Stimulated activated CD8-positive, alpha-beta memory T cell treated with anti-CD3 and anti-CD28 coated beads, Interleukin-7, amount 100 ng/mL, for 24 hours (primary cell): ENCODE measurements around the gene BPIFB2.

ENCODE experiments used
- DNase-seq: peaks from one replicate; pipeline ENCODE4 v3.0.0-alpha.2; 2020; ENCODE audit warnings: low read depth

The BPIFB2 gene

DNA sequence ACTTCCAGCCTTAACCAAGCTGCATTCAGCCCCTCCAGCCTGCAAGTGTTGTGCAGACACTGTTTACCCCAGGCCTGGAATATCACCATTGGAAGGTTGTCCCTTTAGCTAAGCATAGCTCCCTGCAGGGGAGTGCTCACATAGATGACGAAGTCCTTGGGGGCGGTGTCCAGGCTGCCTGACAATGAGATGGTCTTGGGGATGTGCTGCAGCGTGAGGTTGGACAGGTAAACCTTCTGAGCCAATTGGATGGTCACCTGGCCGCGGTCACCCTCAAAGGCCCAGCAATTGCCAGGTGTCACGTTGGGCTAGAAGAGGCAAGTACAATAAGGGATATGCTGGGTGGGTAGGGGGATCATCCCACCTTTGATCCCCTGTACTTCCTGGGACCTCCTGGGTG is 21.9 kb upstream of the BPIFB2 start:
- no peak for DNase-seq

DNA sequence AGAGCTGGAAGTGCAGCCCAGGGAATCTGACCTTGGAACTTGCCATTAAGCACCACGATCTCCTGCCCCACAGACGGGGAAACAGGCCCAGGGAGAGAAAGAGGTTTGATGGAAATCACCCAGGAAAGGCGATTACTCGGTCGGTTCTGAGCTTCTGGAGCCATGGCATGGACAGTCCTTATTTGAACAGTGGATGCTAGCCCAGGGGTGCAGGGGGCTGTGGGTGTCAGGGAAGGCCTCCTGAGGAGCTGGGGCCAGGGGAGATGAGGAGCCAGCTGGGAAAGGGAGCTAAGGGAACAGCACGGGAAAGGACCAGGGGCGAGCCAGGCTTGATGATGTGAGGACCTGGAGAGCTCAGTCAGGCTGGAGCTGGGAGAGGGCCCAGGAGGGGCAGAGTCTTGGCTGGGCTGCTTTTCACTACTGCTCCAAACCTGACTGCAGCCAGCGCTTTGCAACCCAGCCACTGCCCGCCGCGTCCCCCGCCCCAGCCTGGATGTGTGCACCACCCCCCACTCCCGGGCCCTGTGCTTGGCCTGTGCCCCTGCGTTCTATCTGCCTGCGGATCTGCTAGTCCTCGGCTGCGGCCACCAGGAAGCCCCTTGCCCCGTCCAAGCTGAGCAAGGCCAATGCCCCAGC is 21.1 kb upstream of the BPIFB2 start:
- DNase-seq = no peak

DNA sequence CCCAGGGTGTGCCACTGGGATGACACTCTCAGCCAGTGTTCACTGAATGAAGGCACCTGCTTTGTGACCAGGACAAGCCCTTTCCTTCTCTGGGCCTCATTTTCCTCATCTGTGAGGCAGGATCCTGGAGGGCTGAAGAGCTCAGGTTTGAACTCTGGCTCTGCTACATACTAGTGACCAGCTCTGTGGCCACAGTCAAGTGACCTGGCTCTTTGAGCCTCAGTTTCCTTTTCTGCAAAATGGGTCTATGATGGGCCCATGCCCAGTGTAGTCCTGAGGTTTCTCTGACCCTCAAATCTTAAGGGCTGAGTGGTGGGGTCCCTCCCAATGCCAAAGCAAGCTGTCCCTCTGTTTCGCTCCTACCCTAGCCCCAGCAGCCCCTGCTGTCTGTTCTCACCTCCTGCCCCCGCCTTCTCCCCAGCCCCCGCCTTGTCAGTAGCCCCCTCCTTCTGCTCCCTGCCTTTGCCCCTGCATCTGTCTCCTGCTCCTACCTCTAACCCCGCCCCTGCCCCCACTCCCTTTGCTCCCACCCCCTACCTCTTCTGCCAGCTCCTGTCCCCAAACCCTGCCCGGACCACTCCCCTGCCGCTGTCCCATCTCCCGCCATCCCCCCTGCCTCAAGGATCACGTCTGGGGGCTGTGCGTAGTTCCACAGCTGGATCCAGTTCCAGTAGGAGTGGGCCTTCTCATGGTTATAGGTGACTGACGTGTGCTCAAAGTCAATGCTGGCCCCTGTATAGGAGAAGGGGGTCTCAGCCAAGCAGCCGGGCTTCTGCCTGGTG is 20.3 kb upstream of the BPIFB2 start:
- DNase-seq = no peak

DNA sequence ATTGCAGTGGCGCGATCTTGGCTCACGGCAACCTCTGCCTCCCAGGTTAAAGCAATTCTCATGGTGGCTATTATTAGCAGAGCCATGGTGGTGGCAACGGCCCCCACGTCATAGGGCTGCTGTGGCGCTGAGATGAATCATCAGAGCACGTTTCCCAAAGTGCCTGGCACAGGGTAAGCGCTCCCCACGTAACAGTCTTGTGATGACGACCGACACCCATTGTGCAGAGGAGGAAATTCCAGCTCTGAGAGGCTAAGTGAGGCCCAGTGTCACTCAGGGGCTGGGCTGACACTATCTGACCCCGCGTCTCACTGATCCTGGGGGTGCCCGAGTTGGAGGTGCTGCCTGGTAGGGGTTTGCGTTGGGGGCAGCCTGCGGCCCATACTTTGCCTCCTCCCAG is 19.5 kb upstream of the BPIFB2 start:
- DNase-seq = no peak

DNA sequence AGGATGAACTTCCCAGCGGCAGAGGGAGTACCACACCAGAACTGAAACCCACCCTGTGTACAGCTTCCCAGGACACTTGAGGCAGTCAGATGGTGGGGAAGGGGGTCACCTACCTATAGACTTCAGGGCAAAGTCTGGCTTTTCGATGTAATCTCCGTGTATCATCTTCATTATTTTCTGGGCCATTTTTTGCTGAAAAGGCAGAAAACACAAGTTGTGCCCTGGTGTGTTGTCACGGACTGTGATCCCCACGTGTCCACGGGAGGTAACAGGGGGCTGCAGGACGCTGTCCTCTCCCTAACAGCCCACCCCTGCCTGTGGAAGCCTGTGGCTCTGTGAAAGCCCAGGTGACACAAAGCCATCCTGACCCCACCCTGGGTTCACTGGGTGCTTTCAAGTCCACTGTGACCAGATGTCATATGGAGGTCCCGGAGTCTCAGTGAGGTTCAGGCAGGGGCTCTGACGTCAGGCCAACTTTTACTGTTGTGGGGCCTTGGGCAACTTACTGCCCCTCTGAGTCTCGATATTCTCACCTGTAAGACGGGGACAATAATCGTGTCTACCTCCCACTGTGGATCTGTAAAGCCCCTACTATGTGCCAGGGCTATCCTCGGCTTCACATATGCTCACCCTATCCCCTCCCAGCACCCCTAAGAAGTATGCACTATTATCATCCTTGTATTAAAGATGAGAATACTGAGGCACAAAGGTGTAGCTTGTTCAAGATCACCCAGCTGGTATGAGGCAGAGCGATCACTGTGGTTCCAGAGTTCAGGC is 17.8 kb upstream of the BPIFB2 start:
- no peak for DNase-seq

DNA sequence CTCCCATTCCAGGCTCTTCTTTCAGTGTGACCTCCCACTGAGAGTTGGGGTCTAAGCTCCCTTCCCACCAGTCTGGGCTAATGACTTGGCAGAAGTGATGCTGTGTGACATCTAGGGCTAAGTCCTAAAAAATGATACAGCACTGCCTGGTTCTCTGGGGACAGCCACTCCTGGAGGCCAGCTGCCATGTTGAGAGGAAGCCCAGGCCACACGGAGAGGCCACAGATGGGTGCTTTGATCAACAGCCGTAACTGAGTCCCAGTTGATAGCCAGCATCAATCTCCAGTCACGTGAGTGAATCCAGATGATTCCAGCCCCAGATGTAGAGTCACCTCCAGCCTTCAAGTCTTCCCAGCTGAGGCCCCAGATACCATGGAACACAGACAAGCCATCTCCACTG is 17.1 kb upstream of the BPIFB2 start:
- no peak for DNase-seq

DNA sequence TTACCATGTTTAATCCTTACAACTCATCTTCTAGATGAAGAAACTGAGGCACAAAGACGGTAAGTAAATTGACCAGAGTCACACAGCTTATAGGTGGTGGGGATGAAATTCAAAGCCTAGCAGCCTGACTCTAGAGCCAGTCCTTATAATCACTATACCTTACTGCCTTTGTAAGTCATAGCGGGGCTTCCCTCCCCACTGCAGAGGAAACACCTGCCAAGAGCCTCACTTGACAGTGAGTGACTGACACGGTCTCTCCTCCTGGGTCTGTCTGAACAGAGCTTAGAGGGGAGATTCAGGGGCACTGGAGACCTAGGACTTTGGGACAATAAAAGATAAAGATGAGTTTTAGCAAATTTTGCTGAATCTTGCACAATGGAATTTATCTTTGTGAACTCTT is 16.1 kb upstream of the BPIFB2 start:
- no peak for DNase-seq

DNA sequence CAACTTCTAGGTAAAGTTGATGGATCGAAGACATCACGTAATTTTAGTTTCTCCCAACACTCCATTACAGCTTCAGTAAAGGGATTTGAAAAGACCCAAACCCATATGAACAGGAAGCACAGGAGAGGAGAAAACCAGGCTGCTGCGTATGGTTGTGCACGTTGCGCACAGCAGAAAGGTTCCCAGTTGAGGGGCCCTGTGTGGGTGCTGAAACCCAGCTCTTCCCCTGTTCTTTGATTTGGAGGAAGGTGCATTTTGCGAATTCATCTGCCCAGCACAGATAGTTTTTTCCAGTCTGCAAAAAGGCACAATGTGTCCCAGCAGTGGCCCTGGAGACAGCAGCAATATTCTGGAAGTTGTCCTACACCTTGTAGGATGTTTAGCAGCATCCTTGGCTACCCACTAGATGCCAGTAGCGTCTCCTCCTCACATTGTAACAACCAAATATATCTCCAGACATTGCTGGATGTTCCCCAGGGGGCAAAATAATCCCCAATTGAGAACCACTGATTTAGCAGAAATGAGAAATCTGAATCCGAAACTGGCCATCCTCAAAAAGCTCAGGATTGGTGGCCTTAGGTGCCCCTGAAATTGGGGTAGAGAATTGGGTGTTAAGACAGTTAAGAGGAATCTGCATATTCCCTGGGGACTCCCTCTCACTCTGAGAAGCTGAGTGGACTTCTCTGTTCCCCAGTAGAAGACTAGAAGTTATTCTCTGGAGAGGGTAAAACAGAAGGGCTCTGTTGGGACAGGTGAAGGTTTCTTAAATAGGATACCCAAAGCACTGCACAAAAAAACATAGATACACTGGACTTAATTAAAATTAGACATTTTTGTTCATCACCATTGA is 15.5 kb upstream of the BPIFB2 start:
- DNase-seq = no peak

DNA sequence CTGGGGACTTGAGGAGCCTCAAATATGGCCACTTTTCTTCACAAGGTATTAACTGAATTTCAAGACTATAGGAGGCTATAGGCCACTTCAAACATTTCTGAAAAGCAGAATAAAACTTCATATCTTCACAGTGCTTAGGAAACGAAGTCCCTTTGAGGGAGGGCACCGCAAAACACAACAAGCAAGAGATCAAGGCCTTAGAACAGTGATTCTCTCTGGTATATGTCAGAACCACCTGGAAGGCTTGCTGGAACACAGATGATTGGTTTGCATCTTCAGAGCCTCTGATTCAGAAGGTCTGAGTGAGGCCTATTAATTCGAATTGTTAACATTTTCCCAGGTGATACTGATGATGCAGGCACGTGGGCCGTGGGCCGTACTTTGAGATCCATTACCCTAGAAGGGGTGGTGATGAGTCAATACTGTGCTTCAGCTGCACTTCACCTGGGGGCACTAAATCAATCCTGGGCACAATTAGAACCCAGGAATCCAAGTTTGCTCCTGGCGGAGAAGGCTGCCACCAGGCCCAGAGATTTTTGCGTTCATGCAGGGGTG is 13.9 kb upstream of the BPIFB2 start:
- DNase-seq = no peak

DNA sequence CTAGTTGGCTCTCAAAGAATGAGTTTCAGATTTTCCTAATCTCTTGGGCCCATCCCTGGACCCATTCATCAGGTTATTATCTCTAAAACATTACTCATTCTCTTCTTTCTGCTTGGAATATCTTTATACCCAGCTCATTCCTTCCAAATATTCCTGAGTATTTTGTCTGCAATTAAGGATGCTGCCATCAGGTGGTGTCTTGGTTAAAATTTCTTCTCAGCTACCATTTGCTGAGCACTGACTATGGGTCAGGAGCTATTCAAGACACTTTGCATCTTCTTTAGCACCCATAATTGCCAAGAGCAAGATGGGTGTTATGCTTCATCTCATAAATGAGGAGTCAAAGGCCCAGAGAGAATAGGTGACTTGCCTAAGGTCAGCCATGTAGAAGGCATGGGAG is 11.7 kb upstream of the BPIFB2 start:
- DNase-seq = no peak

DNA sequence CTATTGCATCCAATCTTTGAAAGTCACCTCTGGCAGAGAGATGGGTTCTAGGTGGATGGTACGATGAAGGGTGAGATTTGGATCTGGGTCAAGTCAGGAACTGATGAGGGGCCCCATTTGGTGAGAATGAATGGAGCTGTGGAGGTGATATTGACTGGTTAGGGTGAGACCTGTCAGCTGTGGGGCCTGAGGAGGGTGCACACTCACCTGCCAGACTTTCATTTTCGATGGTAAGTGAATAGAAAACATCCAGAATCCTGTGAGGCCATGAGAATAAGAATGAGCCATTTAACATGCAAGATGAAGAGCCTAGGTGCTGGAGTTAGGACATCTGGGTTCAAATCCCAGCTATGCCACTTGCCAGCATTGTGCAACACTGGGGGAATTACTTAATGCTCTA is 10.1 kb upstream of the BPIFB2 start:
- DNase-seq = no peak

DNA sequence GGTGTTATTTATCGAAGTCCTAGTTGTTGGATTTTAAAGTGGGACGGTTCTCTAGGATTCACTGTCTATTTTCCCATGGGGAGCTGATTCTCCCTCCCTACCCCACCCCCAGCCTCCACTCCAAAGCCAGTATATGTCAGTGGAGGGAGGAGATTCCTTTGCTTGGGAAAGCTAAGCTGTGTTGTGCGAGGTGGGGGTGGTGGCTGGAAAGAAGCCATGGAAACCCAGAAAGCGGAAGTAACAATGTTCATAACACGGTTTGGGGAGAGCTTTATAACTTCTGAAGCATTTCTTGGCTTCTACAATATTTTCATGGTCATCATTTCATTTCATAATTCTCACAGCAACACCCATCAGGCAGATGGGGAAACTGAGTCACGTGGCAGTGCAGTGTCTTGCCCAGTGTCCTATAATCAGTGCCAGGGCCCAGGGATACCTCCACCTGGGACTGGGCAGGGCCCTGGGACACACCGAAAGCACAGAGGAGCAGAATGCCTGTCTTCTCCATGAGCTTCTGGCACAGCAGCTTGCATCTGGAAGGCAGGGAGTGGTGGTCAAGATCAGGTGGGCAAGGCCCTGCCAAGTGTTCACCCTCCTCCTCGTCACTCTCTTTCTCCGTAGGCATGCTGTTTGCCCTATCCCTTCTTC is 7.8 kb upstream of the BPIFB2 start:
- no peak for DNase-seq

DNA sequence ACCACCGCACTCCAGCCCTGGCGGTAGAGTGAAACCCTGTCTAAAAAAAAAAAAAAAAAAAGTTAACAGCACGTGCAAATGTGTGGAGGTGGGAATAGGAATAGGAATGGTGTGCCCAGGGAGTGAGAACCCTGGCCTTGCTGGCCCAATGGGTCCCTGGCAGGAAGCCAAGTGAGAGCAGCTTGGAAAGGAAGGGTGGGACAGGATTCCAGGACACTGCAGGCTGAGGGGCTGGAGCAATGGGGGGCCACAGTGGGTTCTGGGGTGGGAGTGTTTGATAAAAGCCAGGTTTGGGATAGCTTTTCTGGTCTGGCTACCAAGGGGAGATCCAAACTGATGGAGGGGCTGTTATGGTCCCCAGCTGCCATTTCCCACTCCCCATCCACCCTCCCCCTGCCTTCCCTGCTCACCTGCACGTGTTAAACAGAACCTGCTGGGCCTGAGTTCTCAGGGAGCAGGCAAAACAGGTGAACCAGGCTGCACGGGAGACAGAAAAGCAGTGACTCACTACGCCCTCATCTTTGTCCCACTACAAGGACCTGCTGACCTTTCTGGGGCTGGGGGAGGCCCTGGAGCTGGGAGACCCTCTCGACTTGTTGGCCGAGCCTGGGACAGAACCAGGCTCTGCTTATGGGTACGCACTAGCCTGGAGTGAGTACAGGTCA is 6.6 kb upstream of the BPIFB2 start:
- DNase-seq = no peak

DNA sequence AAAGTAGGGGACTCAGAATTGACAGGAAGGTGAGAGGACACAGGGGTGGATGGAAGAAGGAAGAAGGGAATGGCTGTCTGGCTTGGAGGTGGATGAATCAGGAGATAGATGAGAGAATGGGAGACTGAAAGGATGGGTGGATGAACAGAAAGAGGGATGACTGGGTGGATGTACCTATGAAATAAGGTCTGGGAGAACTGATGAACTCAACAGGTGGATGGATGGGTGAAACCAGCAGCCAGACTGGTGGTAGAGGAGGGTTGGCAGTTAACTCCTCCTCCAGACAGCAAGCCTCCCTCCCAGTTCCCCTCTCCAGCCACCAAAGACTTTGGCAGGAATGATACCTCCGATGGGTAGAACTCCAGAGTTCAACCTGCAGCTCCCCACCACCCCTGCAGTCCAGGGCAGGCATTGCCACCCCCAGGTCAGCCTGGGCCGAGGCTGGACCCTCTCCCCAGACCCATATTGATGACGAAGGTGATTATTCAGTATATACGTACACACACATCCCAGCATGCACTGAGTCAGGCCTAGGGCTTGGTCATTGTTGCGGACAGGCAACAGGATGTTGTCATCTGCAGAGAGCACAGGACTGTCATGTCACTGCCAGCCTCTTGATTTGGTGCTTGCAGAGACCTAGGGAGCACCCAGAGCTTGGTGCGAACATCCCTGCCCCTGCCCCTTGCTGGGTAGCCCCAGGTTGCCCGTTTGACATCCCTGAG is 5.3 kb upstream of the BPIFB2 start:
- DNase-seq = no peak

DNA sequence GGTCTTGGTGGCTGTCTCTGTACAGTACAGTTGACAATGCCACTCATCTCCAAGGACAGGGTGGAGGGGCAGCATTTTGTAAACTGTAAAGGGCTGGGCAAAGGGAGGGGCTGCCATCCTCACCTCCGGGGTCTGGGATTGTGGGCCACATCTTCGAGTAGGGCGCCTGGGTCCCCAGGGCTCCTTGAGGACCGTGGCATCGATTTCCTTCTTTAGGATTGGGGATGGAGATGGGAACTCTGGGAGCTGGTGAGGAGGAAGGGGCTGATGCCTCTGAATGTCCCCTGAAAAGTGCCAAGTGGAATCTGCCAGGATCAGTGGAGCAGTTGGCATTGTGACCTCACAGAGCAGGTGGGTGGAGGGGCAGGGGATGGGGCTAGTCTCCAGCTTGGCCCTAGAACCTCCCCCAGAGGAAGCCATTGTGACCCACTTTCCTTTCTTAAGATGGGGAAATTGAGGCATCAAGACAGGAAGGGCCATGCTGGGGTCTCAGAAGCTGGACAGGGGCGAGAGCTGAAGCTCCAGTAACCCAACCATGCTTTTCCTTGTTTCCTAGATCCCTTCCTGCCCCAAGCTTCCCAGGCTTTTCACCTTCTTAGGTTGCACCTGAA is 3.3 kb upstream of the BPIFB2 start, which contains the start of gene SUN5:
Gene SUN5 (minus strand): TSS at position 293 of the 611 bp plus-strand sequence. CDS start 93 bp downstream, at position 200.
- DNase-seq = no peak

DNA sequence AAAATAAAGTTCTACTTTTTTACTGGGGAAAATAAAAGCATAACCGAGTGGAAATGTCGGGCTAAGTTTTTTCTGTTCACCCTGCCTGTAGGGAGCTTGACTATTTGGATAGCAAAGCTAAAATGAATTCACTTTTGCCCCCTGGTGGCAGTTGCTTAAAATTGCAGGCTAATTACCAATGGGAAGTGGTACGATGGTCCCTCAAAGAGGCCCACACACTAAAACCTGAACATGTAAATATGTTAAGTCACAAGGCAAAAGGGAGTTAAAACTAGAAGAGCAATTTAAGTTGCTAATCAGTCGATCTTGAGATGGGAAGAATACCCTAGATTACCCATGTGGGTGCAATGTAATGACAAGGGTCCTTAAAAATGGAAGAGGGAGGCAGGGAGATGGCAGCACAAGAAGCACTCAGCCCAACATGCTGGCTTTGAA is 2.4 kb upstream of the BPIFB2 start:
- DNase-seq = no peak

DNA sequence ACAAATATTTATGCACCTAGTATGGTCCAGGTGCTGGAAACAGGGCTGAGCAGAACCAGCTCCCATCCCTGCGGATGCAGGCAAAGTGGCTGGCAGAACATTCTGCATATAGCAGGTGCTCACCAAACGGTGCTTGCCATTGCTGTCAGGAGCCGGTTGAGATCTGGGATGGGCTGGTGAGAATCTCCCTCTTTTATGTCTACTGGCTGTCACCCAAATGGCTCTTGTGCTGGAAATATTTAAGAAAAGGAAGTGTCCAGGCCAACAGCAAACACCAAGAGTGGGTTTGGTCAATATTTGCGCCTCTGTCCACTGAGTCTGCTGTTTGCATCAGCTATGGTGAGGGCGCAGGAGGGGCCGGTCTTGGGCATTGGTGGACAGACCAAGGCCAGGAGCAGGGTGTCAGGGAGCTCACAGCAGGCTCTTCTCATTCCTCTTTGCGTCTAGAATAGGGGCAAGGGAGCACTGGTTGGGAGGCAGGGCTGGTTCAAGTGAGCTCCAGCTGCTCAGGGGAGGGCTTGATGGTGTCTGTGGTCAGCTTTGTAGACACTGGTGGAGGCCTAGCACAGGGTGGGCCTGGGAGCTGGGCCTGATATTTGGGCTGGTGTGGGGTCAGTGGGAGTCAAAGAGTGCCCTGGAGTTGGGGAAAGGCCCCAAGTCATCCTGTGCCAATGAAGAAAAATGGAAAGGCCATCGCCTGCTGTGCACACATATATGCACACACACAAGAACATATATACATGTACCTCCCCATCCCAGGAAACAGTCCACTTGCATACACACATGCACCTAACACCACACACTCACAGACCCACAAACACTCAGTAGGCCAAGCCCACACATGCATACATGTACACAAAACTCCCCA is 1.4 kb upstream of the BPIFB2 start:
- no peak for DNase-seq

DNA sequence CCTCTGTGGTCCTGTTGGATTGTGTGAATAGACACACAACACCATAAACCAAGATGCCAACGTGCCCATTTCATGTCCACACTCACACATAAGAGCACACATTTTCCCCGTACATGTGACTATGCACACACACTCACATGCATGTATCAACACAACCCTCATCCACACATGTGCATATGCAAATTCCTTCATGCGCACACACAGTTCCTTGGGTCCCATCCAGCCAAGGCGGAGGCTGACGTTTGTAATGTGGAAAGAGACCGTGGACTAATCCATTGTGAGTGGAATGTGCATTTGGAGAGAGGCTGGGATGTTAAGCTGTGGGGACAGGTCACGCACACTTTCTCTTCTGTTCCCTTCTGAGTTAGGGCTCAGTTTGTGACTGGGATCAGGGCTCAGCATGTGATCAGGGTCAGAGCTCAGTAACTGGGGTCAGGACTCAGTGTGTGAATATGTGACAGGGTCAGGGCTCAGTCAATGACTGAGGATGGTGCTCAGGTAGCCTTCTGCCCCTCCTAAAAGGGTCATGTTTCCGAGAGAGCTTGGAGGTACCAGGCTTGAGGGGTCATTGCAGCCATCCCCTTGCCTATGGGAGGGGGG is 628 bp upstream of the BPIFB2 start:
- no peak for DNase-seq
